ENCODE data around the gene PSMD4. TPM values are rescaled to one million over a fixed set of nuclear protein-coding genes. Genes with fewer than 3 reads are reported as not detected.
A peak's percentile ranks its signal among the peaks of the same experiment; 100 is the strongest.

PSMD4 gene
- polyA plus RNA-seq, 2 of the 4 experiments (the other 2 are of a cell fraction), result 207 to 265 TPM

- 80% methylated on average over 2 of the region's 2 CpGs for WGBS (ENCODE audit: missing lambda C conversion rate)
- Histone ChIP-seq H3K27ac (peak overlapping the region in 1 of 2 experiments; percentile 90; a peak in 2 of 6 replicates), H3K9me3 (no peaks in the 10 kb centered on the region), H3K4me3 (no peak overlapping the region; the same call in 2 of the 3 replicates), H3K4me2 (peak overlapping the region; percentile 97), H3K4me1 (peaks cover 13% of the 10 kb centered on the region)
- POLR2A ChIA-PET, result interaction anchor here (1.5 kb wide), 1 partner anchor 30 kb away, joined by 4 read pairs; the partner anchor contains the start of gene PSMD4
- FAIRE-seq, result no peak
- no peak for TF ChIP-seq MAX (IDR thresholded peaks at IDR 0.05)
- no peak for ATAC-seq
- CTCF ChIA-PET, result interaction anchor here (0.5 to 4.2 kb wide), 7 partner anchors 11 to 666 kb away, joined by 3 to 22 read pairs (median 4); partner anchors contain the start of gene PSMD4
- no peak for DNase-seq (ENCODE audit: low read depth in 1 of 2, low spot score in 1 of 2)
Measured at GRCh38 chr1:151284013-151284577, 29.6 kb downstream of the PSMD4 start.

GRCh38 chr1:151286619-151287340 lies 32.2 kb downstream of the PSMD4 start:
- Histone ChIP-seq H3K4me2 (no peak overlapping the region), H3K4me1 (peaks cover 13% of the 10 kb centered on the region), H3K4me3 (no peak overlapping the region), H3K9me3 (no peaks in the 10 kb centered on the region), H3K27ac (no peak overlapping the region)
- FAIRE-seq, result no peak
- TF ChIP-seq ESRRA (IDR thresholded peaks at IDR 0.05; ENCODE audit: borderline replicate concordance, low read length) (no peak), RCOR1 (IDR thresholded peaks at IDR 0.05; ENCODE audit: low read depth, low read length) (no peak), REST (IDR thresholded peaks at IDR 0.05) (no peak), EHMT2 (IDR thresholded peaks at IDR 0.05; ENCODE audit: low read depth) (no peak), FOSB (CRISPR knock-in tag; IDR thresholded peaks at IDR 0.05) (no peak), MYC (IDR thresholded peaks at IDR 0.05; ENCODE audit: borderline replicate concordance, low read length) (no peak), PBX3 (IDR thresholded peaks at IDR 0.05) (no peak), RFX5 (IDR thresholded peaks at IDR 0.05) (no peak), HOXB13 (CRISPR knock-in tag; IDR thresholded peaks at IDR 0.05; ENCODE audit: low read depth) (no peak), HES2 (IDR thresholded peaks at IDR 0.05) (no peak), HMGXB4 (CRISPR knock-in tag; IDR thresholded peaks at IDR 0.05; ENCODE audit: borderline replicate concordance) (no peak), E2F6 (IDR thresholded peaks at IDR 0.05; ENCODE audit: borderline replicate concordance, low read depth) (no peak), EHF (CRISPR knock-in tag; IDR thresholded peaks at IDR 0.05) (no peak)
- no peak for DNase-seq (ENCODE audit: low read depth in 1 of 2, low spot score in 1 of 2)
- CTCF ChIA-PET, result interaction anchor here (0.6 to 4.2 kb wide), 3 partner anchors 14 to 54 kb away, joined by 3 to 22 read pairs (median 12); no protein-coding TSS in a partner anchor
- POLR2A ChIA-PET, result no interaction called here
- 92% methylated on average over 9 of the region's 10 CpGs for WGBS (ENCODE audit: missing lambda C conversion rate)
- ATAC-seq, result no peak
